Activated CD4-positive, alpha-beta T cell treated with anti-CD3 and anti-CD28 coated beads, Interleukin-2, amount 50 U/mL, for 4 hours (primary cell): Measurements from ENCODE around the gene SLC12A8.
"Not testable (repeated sequence)": the region's sequence is repeated elsewhere in the genome, so short reads cannot be mapped to it uniquely, and the experiment has no call there.

Experiments used
- DNase-seq, 2 experiments: peaks; one replicate each; pipeline ENCODE4 v3.0.0-alpha.2; 2020

The SLC12A8 gene

GRCh38 chr3:125108833-125109535 lies 103.6 kb downstream of the SLC12A8 start:
- no peak for DNase-seq

GRCh38 chr3:125107861-125108567 lies 104.5 kb downstream of the SLC12A8 start:
- DNase-seq = no peak

- no peak for DNase-seq
These were observed 105.2 kb downstream of the SLC12A8 start for GRCh38 chr3:125107363-125107762.

- no peak for DNase-seq
These were observed 107.4 kb downstream of the SLC12A8 start for GRCh38 chr3:125105116-125105515.

GRCh38 chr3:125104639-125105038 lies 107.9 kb downstream of the SLC12A8 start:
- DNase-seq = no peak

- no peak for DNase-seq
These were observed 109.1 kb downstream of the SLC12A8 start for GRCh38 chr3:125103406-125103805.

GRCh38 chr3:125102470-125102869 lies 110.1 kb downstream of the SLC12A8 start:
- DNase-seq = no peak

GRCh38 chr3:125098611-125099291 lies 113.8 kb downstream of the SLC12A8 start:
- DNase-seq = no peak

- DNase-seq = no peak
These were observed 121.9 kb downstream of the SLC12A8 start for GRCh38 chr3:125090649-125091048.

- DNase-seq = no peak
These were observed 124.7 kb downstream of the SLC12A8 start for GRCh38 chr3:125087768-125088391.

GRCh38 chr3:125085166-125085565 lies 127.4 kb downstream of the SLC12A8 start:
- no peak for DNase-seq

GRCh38 chr3:125083776-125084175 lies 128.8 kb downstream of the SLC12A8 start:
- DNase-seq = no peak

- DNase-seq = not testable (repeated sequence)
These were observed 130.2 kb downstream of the SLC12A8 start for GRCh38 chr3:125082339-125082738.

GRCh38 chr3:125080077-125080476 lies 132.5 kb downstream of the SLC12A8 start:
- no peak for DNase-seq

- DNase-seq = no peak
These were observed 132.9 kb downstream of the SLC12A8 start for GRCh38 chr3:125079675-125080045.

- no peak for DNase-seq
These were observed 133.4 kb downstream of the SLC12A8 start for GRCh38 chr3:125078951-125079674.

GRCh38 chr3:125077864-125078263 lies 134.7 kb downstream of the SLC12A8 start:
- DNase-seq = no peak

- DNase-seq = no peak
These were observed 136.1 kb downstream of the SLC12A8 start for GRCh38 chr3:125076464-125076863.

GRCh38 chr3:125075738-125076137 lies 136.8 kb downstream of the SLC12A8 start:
- no peak for DNase-seq

GRCh38 chr3:125073390-125073905 lies 139.1 kb downstream of the SLC12A8 start:
- no peak for DNase-seq

- no peak for DNase-seq
These were observed 139.7 kb downstream of the SLC12A8 start for GRCh38 chr3:125072749-125073389.

- no peak for DNase-seq
These were observed 140.2 kb downstream of the SLC12A8 start for GRCh38 chr3:125072301-125072700.
